Neural cell (in vitro differentiated cells): ENCODE measurements around the gene STAP2.

ENCODE experiments used
- CTCF ChIP-seq: fragments of 450-650 bp; IDR thresholded peaks from 2 replicates; pipeline ENCODE4 v1.5.1; 2014; ENCODE audit warnings: antibody characterized with exemption, mild to moderate bottlenecking, moderate library complexity; ENCODE audit not compliant: poor library complexity, severe bottlenecking
- EP300 ChIP-seq: fragments of 450-650 bp; conservative IDR thresholded peaks from 2 replicates; pipeline ENCODE4 v1.6.1; 2014; ENCODE audit warnings: antibody characterized with exemption, mild to moderate bottlenecking, moderate library complexity; ENCODE audit not compliant: poor library complexity, severe bottlenecking
- EZH2 ChIP-seq: fragments of 200-600, 300-800 bp; shearing (Covaris generic), sonication (generic); IDR thresholded peaks from 2 replicates; pipeline ENCODE4 v1.6.1; 2014; ENCODE audit warnings: antibody characterized with exemption, low read length, borderline replicate concordance, mild to moderate bottlenecking; ENCODE audit not compliant: insufficient read depth, poor library complexity, severe bottlenecking
- MXI1 ChIP-seq: fragments of 450-650 bp; conservative IDR thresholded peaks from 2 replicates; pipeline ENCODE4 v1.6.1; 2014; ENCODE audit warnings: antibody characterized with exemption, mild to moderate bottlenecking; ENCODE audit not compliant: poor library complexity, severe bottlenecking
- POLR2AphosphoS5 ChIP-seq: IDR thresholded peaks from 2 replicates; pipeline ENCODE4 v1.6.1; 2012
- RAD21 ChIP-seq: fragments of 450-650 bp; conservative IDR thresholded peaks from 2 replicates; pipeline ENCODE4 v1.6.1; 2014; ENCODE audit warnings: antibody characterized with exemption, mild to moderate bottlenecking, moderate library complexity
- REST ChIP-seq: IDR thresholded peaks from 2 replicates; pipeline ENCODE4 v1.6.1; 2012; ENCODE audit warnings: borderline replicate concordance
- SMC3 ChIP-seq: fragments of 450-650 bp; conservative IDR thresholded peaks from 2 replicates; pipeline ENCODE4 v1.6.1; 2014; ENCODE audit warnings: antibody characterized with exemption, mild to moderate bottlenecking, moderate library complexity; ENCODE audit not compliant: poor library complexity
- TAF1 ChIP-seq: IDR thresholded peaks from 2 replicates; pipeline ENCODE4 v1.6.1; 2012; ENCODE audit warnings: low read depth

- TF ChIP-seq CTCF = no peak
- no peak for TF ChIP-seq RAD21
- TF ChIP-seq POLR2AphosphoS5 = no peak
- TF ChIP-seq EP300 = no peak
- TF ChIP-seq TAF1 = no peak
- no peak for TF ChIP-seq SMC3
- TF ChIP-seq EZH2 = no peak
- no peak for TF ChIP-seq REST
- no peak for TF ChIP-seq MXI1
These were observed 31.9 kb upstream of the STAP2 start for GRCh38 chr19:4370418-4371041.
